A673 (cell line): ENCODE results near the gene GALNT2. TPM values are rescaled to one million over a fixed set of nuclear protein-coding genes. Genes with fewer than 3 reads are reported as not detected.

Experiments used
- BruUV-seq: library from RNA; stranded (reverse); fragments of 400-500 nt; replicated peaks from 2 replicates; lab custom pipeline; 2021; lab: Mats Ljungman, UMichigan
- CTCF ChIA-PET: fragments of 300-600 bp; sonication (Branson Sonifier 250); formaldehyde crosslinking; loops from one replicate; lab custom pipeline; 2022; ENCODE audit warnings: antibody characterized with exemption; lab: Charles Lee
- POLR2A ChIA-PET: fragments of 300-600 bp; sonication (Branson Sonifier 250); formaldehyde crosslinking; loops from one replicate; lab custom pipeline; 2022; ENCODE audit warnings: antibody characterized with exemption; ENCODE audit not compliant: low non-redundant PET; lab: Charles Lee
- DNase-seq: peaks from one replicate; pipeline ENCODE4 v3.0.0-alpha.2; 2015; ENCODE audit warnings: low spot score
- H3K27ac ChIP-seq: fragments of 200-600 bp; sonication (generic); 2 replicates; pipeline ENCODE4 v1.5.1; 2016; ENCODE audit warnings: mixed run types, low read depth, mild to moderate bottlenecking, mixed read lengths, antibody characterized with exemption, low read length; ENCODE audit not compliant: poor library complexity, severe bottlenecking
- H3K27me3 ChIP-seq: fragments of 200-600 bp; sonication (generic); replicated peaks from 2 replicates; pipeline ENCODE4 v1.6.1; 2017; ENCODE audit warnings: mixed run types, low read depth, mild to moderate bottlenecking, mixed read lengths, antibody characterized with exemption, low read length; ENCODE audit not compliant: insufficient read depth, poor library complexity
- H3K36me3 ChIP-seq: fragments of 200-600 bp; sonication (generic); 2 replicates; pipeline ENCODE4 v1.6.1; 2016; ENCODE audit warnings: mixed run types, mild to moderate bottlenecking, mixed read lengths, antibody characterized with exemption, low read length; ENCODE audit not compliant: insufficient read depth, poor library complexity, severe bottlenecking
- H3K4me1 ChIP-seq: fragments of 200-600 bp; sonication (generic); 2 replicates; pipeline ENCODE4 v1.6.1; 2017; ENCODE audit warnings: mixed run types, mild to moderate bottlenecking, mixed read lengths, antibody characterized with exemption, low read length; ENCODE audit not compliant: insufficient read depth, poor library complexity, severe bottlenecking
- H3K4me3 ChIP-seq: fragments of 200-600 bp; sonication (generic); 2 replicates; pipeline ENCODE4 v1.5.1; 2016; ENCODE audit warnings: low read depth, mixed run types, mild to moderate bottlenecking, mixed read lengths, low read length; ENCODE audit not compliant: poor library complexity, severe bottlenecking
- H3K9me3 ChIP-seq: fragments of 200-600 bp; sonication (generic); 2 replicates; pipeline ENCODE4 v1.6.1; 2016; ENCODE audit warnings: mixed run types, low read depth, mild to moderate bottlenecking, mixed read lengths, antibody characterized with exemption, low read length; ENCODE audit not compliant: poor library complexity, severe bottlenecking
- EZH2 ChIP-seq: fragments of 200-600 bp; sonication (generic); IDR thresholded peaks from 2 replicates; pipeline ENCODE4 v1.6.1; 2017; ENCODE audit warnings: borderline replicate concordance, low read depth, mild to moderate bottlenecking, mixed read lengths, antibody characterized with exemption, low read length; ENCODE audit not compliant: poor library complexity, severe bottlenecking
- intact Hi-C: fragments of 100-400 bp; cut with micrococcal nuclease; formaldehyde crosslinking; loops from one replicate; pipeline ENCODE4 v1.10.0; 2022; ENCODE audit not compliant: unreplicated experiment
- total RNA-seq: library from RNA; stranded (reverse); gene quantifications from 2 replicates; pipeline ENCODE4 v1.2.3, GENCODE V29; 2021
- TF ChIP-seq, protein P1 (sequence below): fragments of 300-800, 200-600 bp; sonication (generic); conservative IDR thresholded peaks from 2 replicates; pipeline ENCODE4 v1.5.1; 2017; ENCODE audit warnings: low read depth, mild to moderate bottlenecking, antibody characterized with exemption, low read length, moderate library complexity, mixed read lengths

The GALNT2 gene
- total RNA-seq, 1 experiment from 2014 or later: 94.6 TPM

DNA sequence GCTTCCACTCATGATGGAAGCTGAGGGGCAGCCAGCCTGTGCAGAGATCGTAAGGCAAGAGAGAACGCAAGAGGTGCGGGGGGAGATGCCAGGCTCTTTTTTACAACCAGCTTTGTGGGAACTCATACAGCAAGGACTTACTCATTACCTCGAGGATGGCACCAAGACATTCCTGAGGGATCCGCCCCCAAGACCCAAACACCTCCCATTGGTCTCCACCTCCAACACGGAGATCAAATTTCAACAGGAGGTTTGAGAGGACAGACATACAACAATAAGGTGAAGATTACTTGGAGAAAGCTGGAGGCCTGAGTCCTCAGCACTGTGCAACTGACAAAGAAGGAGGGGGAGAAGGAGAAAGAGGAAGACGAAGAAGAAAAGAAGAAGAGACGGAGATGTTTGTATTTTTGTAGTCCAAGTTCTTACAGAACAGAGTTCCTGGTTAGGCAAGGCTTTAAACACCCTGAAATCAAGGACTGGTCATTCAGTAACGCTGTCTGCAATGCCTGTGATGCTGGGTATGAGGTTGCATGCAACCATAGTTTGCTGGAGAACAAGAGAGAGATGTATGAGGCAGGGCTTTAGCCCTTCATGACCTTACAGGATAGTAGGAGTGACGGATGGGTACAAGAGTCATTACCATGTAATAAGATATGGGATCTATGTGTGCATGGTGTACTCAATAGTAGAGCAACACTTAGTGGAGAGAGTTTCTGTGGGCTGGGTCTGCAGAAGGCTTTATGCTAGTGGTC, 19.7 kb upstream of the GALNT2 start:
- H3K4me1 ChIP-seq: peaks cover 9% of the 10 kb centered on the region
- ChIA-PET POLR2A (no interaction called here), CTCF (no interaction called here)
- H3K27ac ChIP-seq: no peak overlapping the region
- no peaks in the 10 kb centered on the region for H3K36me3 ChIP-seq
- H3K4me3 ChIP-seq: no peak overlapping the region
- no peak for TF ChIP-seq EZH2
- BruUV-seq: no TSS peak
- intact Hi-C loops: no loop called here
- no peaks in the 10 kb centered on the region for H3K27me3 ChIP-seq
- H3K9me3 ChIP-seq: no peaks in the 10 kb centered on the region
- DNase-seq: peak; percentile 63

DNA sequence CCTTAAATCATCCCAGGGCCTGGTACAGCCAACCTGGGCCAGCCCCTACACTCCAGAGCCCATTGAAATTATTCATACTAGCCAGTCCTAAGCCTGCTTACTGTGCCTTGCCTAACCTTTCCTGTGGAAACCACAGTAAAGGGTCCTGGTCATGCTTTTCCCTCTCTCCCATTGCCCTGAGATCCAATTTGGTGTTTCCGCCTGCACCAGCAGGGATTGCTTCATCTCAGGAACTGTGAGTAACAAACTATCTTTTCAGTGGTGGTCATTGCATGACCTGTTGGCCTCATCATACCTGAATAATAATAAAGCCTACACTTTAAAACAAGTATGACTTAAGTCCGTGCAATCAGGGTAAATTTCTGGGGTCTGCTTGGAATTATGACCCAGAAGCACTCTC, 18.7 kb upstream of the GALNT2 start:
- H3K36me3 ChIP-seq: no peaks in the 10 kb centered on the region
- DNase-seq: no peak
- POLR2A ChIA-PET: no interaction called here
- intact Hi-C loops: no loop called here
- no peak overlapping the region for H3K27ac ChIP-seq
- BruUV-seq: no TSS peak
- H3K27me3 ChIP-seq: no peaks in the 10 kb centered on the region
- H3K4me3 ChIP-seq: no peak overlapping the region
- TF ChIP-seq, protein P1, sequence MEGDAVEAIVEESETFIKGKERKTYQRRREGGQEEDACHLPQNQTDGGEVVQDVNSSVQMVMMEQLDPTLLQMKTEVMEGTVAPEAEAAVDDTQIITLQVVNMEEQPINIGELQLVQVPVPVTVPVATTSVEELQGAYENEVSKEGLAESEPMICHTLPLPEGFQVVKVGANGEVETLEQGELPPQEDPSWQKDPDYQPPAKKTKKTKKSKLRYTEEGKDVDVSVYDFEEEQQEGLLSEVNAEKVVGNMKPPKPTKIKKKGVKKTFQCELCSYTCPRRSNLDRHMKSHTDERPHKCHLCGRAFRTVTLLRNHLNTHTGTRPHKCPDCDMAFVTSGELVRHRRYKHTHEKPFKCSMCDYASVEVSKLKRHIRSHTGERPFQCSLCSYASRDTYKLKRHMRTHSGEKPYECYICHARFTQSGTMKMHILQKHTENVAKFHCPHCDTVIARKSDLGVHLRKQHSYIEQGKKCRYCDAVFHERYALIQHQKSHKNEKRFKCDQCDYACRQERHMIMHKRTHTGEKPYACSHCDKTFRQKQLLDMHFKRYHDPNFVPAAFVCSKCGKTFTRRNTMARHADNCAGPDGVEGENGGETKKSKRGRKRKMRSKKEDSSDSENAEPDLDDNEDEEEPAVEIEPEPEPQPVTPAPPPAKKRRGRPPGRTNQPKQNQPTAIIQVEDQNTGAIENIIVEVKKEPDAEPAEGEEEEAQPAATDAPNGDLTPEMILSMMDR: no peak
- no peak for TF ChIP-seq EZH2
- no peaks in the 10 kb centered on the region for H3K9me3 ChIP-seq
- peaks cover 9% of the 10 kb centered on the region for H3K4me1 ChIP-seq
- CTCF ChIA-PET: no interaction called here

DNA sequence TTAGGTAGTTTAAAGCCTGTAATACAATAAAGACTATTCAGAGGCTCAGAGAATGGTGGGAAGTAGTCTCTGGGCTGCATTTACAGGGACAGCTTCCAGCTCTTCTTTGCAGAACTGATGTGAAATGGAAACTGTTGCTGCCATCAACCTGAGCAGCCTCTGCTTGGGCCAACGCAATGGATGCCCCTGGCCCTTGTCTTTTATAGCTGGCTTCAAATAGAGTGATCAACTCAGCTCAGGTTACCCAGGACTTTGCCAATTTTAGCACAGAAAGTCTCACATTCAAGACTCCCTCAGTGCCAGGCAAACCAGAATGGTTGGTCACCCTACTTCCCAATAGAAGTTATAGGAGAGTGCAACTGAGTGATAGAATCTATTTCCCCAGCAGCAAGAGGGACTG, 18.1 kb upstream of the GALNT2 start:
- BruUV-seq: no TSS peak
- H3K27ac ChIP-seq: no peak overlapping the region
- TF ChIP-seq, protein P1: no peak
- no peak for TF ChIP-seq EZH2
- DNase-seq: no peak
- no peaks in the 10 kb centered on the region for H3K36me3 ChIP-seq
- no peaks in the 10 kb centered on the region for H3K27me3 ChIP-seq
- ChIA-PET POLR2A (no interaction called here), CTCF (no interaction called here)
- H3K4me1 ChIP-seq: peaks cover 9% of the 10 kb centered on the region
- H3K4me3 ChIP-seq: no peak overlapping the region
- intact Hi-C loops: no loop called here
- H3K9me3 ChIP-seq: no peaks in the 10 kb centered on the region
